ENCODE measurements around the gene IMMP1L.

IMMP1L gene

GRCh38 chr11:31433851-31434250, 75.6 kb downstream of the IMMP1L start:
- Histone ChIP-seq H3K27ac (replicated peaks; ENCODE audit: low read length) (no peak overlapping the region), H3K23ac (ENCODE audit: low read depth, low read length, poor library complexity) (no peak overlapping the region), H3K36me3 (replicated peaks in 1 of 2; ENCODE audit: control insufficient read depth in 2 of 2, insufficient read depth in 2 of 2, low read length in 2 of 2) (peaks cover 0 to 43% of the 10 kb centered on the region in 2 donors), H3K9me3 (replicated peaks in 1 of 2; ENCODE audit: control insufficient read depth in 2 of 2, insufficient read depth in 1 of 2, low read depth in 1 of 2, low read length in 2 of 2) (peaks cover 0 to 2% of the 10 kb centered on the region in 2 donors), H3K14ac (ENCODE audit: low read length) (no peak overlapping the region), H2AK5ac (ENCODE audit: low read depth, low read length) (no peak overlapping the region), H2BK5ac (ENCODE audit: low read length) (no peak overlapping the region), H4K91ac (ENCODE audit: low read depth, low read length, poor library complexity) (no peak overlapping the region), H3K4me3 (ENCODE audit: low read length in 2 of 2) (no peak overlapping the region), H3K18ac (ENCODE audit: low read length) (no peak overlapping the region), H2BK15ac (ENCODE audit: low read length) (no peak overlapping the region), H2BK120ac (ENCODE audit: low read depth, low read length) (no peak overlapping the region), H3K4ac (ENCODE audit: low read length) (no peak overlapping the region), H2AFZ (ENCODE audit: low read length) (no peak overlapping the region), H3K27me3 (ENCODE audit: control insufficient read depth in 3 of 3, insufficient read depth in 3 of 3, low read depth in 1 of 3, low read length in 3 of 3) (no peaks in the 10 kb centered on the region), H3K79me1 (ENCODE audit: low read depth, low read length) (no peaks in the 10 kb centered on the region), H4K8ac (ENCODE audit: low read depth, low read length) (no peak overlapping the region), H3K9ac (ENCODE audit: low read depth, low read length, poor library complexity) (no peak overlapping the region), H2BK12ac (ENCODE audit: low read length) (no peak overlapping the region), H3K4me2 (ENCODE audit: insufficient read depth, low read length, poor library complexity, severe bottlenecking) (no peak overlapping the region), H3K4me1 (ENCODE audit: control insufficient read depth in 2 of 2, insufficient read depth in 1 of 2, low read depth in 1 of 2, low read length in 2 of 2) (no peaks in the 10 kb centered on the region)
- no peak for DNase-seq (ENCODE audit: low spot score)
- no CpG with 5 or more reads among the region's 1 CpG for WGBS, 2 donors (ENCODE audit: extremely low coverage in 2 of 2, insufficient read length in 2 of 2, insufficient replicate concordance in 1 of 2)

- Histone ChIP-seq H4K8ac (ENCODE audit: low read depth, low read length) (no peak overlapping the region), H3K4me3 (ENCODE audit: low read length in 2 of 2) (no peak overlapping the region), H3K4ac (ENCODE audit: low read length) (no peak overlapping the region), H2BK15ac (ENCODE audit: low read length) (no peak overlapping the region), H3K4me1 (ENCODE audit: control insufficient read depth in 2 of 2, insufficient read depth in 1 of 2, low read depth in 1 of 2, low read length in 2 of 2) (peaks cover 8 to 18% of the 10 kb centered on the region in 2 donors), H3K36me3 (replicated peaks in 1 of 2; ENCODE audit: control insufficient read depth in 2 of 2, insufficient read depth in 2 of 2, low read length in 2 of 2) (peaks cover 0 to 33% of the 10 kb centered on the region in 2 donors), H3K4me2 (ENCODE audit: insufficient read depth, low read length, poor library complexity, severe bottlenecking) (no peak overlapping the region), H3K9me3 (replicated peaks in 1 of 2; ENCODE audit: control insufficient read depth in 2 of 2, insufficient read depth in 1 of 2, low read depth in 1 of 2, low read length in 2 of 2) (no peaks in the 10 kb centered on the region), H2BK120ac (ENCODE audit: low read depth, low read length) (no peak overlapping the region), H3K27me3 (ENCODE audit: control insufficient read depth in 3 of 3, insufficient read depth in 3 of 3, low read depth in 1 of 3, low read length in 3 of 3) (no peaks in the 10 kb centered on the region), H2AK5ac (ENCODE audit: low read depth, low read length) (no peak overlapping the region), H4K91ac (ENCODE audit: low read depth, low read length, poor library complexity) (no peak overlapping the region), H3K18ac (ENCODE audit: low read length) (no peak overlapping the region), H2BK12ac (ENCODE audit: low read length) (no peak overlapping the region), H3K27ac (replicated peaks; ENCODE audit: low read length) (no peak overlapping the region), H2AFZ (ENCODE audit: low read length) (no peak overlapping the region), H3K23ac (ENCODE audit: low read depth, low read length, poor library complexity) (no peak overlapping the region), H2BK5ac (ENCODE audit: low read length) (no peak overlapping the region), H3K79me1 (ENCODE audit: low read depth, low read length) (no peaks in the 10 kb centered on the region), H3K9ac (ENCODE audit: low read depth, low read length, poor library complexity) (no peak overlapping the region), H3K14ac (ENCODE audit: low read length) (no peak overlapping the region)
- DNase-seq (ENCODE audit: low spot score), result no peak
These were observed 84.8 kb downstream of the IMMP1L start for GRCh38 chr11:31424652-31425051.

GRCh38 chr11:31422703-31423102, 86.7 kb downstream of the IMMP1L start:
- no peak overlapping the region for H3K9ac ChIP-seq (ENCODE audit: low read depth, low read length, poor library complexity)
- H2AK5ac ChIP-seq (ENCODE audit: low read depth, low read length), result no peak overlapping the region
- H2BK15ac ChIP-seq (ENCODE audit: low read length), result no peak overlapping the region
- no peak overlapping the region for H2AFZ ChIP-seq (ENCODE audit: low read length)
- no CpG with 5 or more reads among the region's 1 CpG for WGBS, 2 donors (ENCODE audit: extremely low coverage in 2 of 2, insufficient read length in 2 of 2, insufficient replicate concordance in 1 of 2)
- peak overlapping the region; percentile 75 for H3K27ac ChIP-seq (replicated peaks; ENCODE audit: low read length)
- peaks cover 0 to 20% of the 10 kb centered on the region in 2 donors for H3K36me3 ChIP-seq (replicated peaks in 1 of 2; ENCODE audit: control insufficient read depth in 2 of 2, insufficient read depth in 2 of 2, low read length in 2 of 2)
- H4K91ac ChIP-seq (ENCODE audit: low read depth, low read length, poor library complexity), result no peak overlapping the region
- no peaks in the 10 kb centered on the region for H3K27me3 ChIP-seq (ENCODE audit: control insufficient read depth in 3 of 3, insufficient read depth in 3 of 3, low read depth in 1 of 3, low read length in 3 of 3)
- no peak overlapping the region for H3K23ac ChIP-seq (ENCODE audit: low read depth, low read length, poor library complexity)
- no peaks in the 10 kb centered on the region for H3K9me3 ChIP-seq (replicated peaks in 1 of 2; ENCODE audit: control insufficient read depth in 2 of 2, insufficient read depth in 1 of 2, low read depth in 1 of 2, low read length in 2 of 2)
- H3K18ac ChIP-seq (ENCODE audit: low read length), result no peak overlapping the region
- peak; percentile 32 for DNase-seq (ENCODE audit: low spot score)
- no peak overlapping the region for H2BK120ac ChIP-seq (ENCODE audit: low read depth, low read length)
- H3K79me1 ChIP-seq (ENCODE audit: low read depth, low read length), result no peaks in the 10 kb centered on the region
- peaks cover 11 to 19% of the 10 kb centered on the region in 2 donors for H3K4me1 ChIP-seq (ENCODE audit: control insufficient read depth in 2 of 2, insufficient read depth in 1 of 2, low read depth in 1 of 2, low read length in 2 of 2)
- H3K4ac ChIP-seq (ENCODE audit: low read length), result no peak overlapping the region
- H3K4me2 ChIP-seq (ENCODE audit: insufficient read depth, low read length, poor library complexity, severe bottlenecking), result peak overlapping the region; percentile 11
- H3K4me3 ChIP-seq (ENCODE audit: low read length in 2 of 2), result no peak overlapping the region
- H2BK5ac ChIP-seq (ENCODE audit: low read length), result no peak overlapping the region
- no peak overlapping the region for H3K14ac ChIP-seq (ENCODE audit: low read length)
- no peak overlapping the region for H2BK12ac ChIP-seq (ENCODE audit: low read length)
- no peak overlapping the region for H4K8ac ChIP-seq (ENCODE audit: low read depth, low read length)

GRCh38 chr11:31421820-31422219, 87.6 kb downstream of the IMMP1L start:
- Histone ChIP-seq H3K23ac (ENCODE audit: low read depth, low read length, poor library complexity) (no peak overlapping the region), H2AFZ (ENCODE audit: low read length) (no peak overlapping the region), H3K27me3 (ENCODE audit: control insufficient read depth in 3 of 3, insufficient read depth in 3 of 3, low read depth in 1 of 3, low read length in 3 of 3) (no peaks in the 10 kb centered on the region), H3K36me3 (replicated peaks in 1 of 2; ENCODE audit: control insufficient read depth in 2 of 2, insufficient read depth in 2 of 2, low read length in 2 of 2) (peaks cover 0 to 11% of the 10 kb centered on the region in 2 donors), H3K18ac (ENCODE audit: low read length) (no peak overlapping the region), H2BK5ac (ENCODE audit: low read length) (no peak overlapping the region), H3K14ac (ENCODE audit: low read length) (no peak overlapping the region), H3K4me3 (ENCODE audit: low read length in 2 of 2) (no peak overlapping the region), H2BK12ac (ENCODE audit: low read length) (no peak overlapping the region), H3K9ac (ENCODE audit: low read depth, low read length, poor library complexity) (no peak overlapping the region), H2BK15ac (ENCODE audit: low read length) (no peak overlapping the region), H2AK5ac (ENCODE audit: low read depth, low read length) (no peak overlapping the region), H3K27ac (replicated peaks; ENCODE audit: low read length) (peak overlapping the region; percentile 30), H3K9me3 (replicated peaks in 1 of 2; ENCODE audit: control insufficient read depth in 2 of 2, insufficient read depth in 1 of 2, low read depth in 1 of 2, low read length in 2 of 2) (no peaks in the 10 kb centered on the region), H4K8ac (ENCODE audit: low read depth, low read length) (no peak overlapping the region), H4K91ac (ENCODE audit: low read depth, low read length, poor library complexity) (no peak overlapping the region), H3K4me2 (ENCODE audit: insufficient read depth, low read length, poor library complexity, severe bottlenecking) (no peak overlapping the region), H3K4me1 (ENCODE audit: control insufficient read depth in 2 of 2, insufficient read depth in 1 of 2, low read depth in 1 of 2, low read length in 2 of 2) (peaks cover 11 to 19% of the 10 kb centered on the region in 2 donors), H2BK120ac (ENCODE audit: low read depth, low read length) (no peak overlapping the region), H3K79me1 (ENCODE audit: low read depth, low read length) (no peaks in the 10 kb centered on the region), H3K4ac (ENCODE audit: low read length) (no peak overlapping the region)
- DNase-seq (ENCODE audit: low spot score), result peak; percentile 53
- WGBS, 2 donors (ENCODE audit: extremely low coverage in 2 of 2, insufficient read length in 2 of 2, insufficient replicate concordance in 1 of 2), result no CpG with 5 or more reads among the region's 2 CpGs
